ENCODE data around the gene SENP3. TPM values are rescaled to one million over a fixed set of nuclear protein-coding genes. Genes with fewer than 3 reads are reported as not detected.
A peak's percentile ranks its signal among the peaks of the same experiment; 100 is the strongest.

The SENP3 gene
- total RNA-seq, 1 donor from 2014 or later, result 87.9 TPM

DNA sequence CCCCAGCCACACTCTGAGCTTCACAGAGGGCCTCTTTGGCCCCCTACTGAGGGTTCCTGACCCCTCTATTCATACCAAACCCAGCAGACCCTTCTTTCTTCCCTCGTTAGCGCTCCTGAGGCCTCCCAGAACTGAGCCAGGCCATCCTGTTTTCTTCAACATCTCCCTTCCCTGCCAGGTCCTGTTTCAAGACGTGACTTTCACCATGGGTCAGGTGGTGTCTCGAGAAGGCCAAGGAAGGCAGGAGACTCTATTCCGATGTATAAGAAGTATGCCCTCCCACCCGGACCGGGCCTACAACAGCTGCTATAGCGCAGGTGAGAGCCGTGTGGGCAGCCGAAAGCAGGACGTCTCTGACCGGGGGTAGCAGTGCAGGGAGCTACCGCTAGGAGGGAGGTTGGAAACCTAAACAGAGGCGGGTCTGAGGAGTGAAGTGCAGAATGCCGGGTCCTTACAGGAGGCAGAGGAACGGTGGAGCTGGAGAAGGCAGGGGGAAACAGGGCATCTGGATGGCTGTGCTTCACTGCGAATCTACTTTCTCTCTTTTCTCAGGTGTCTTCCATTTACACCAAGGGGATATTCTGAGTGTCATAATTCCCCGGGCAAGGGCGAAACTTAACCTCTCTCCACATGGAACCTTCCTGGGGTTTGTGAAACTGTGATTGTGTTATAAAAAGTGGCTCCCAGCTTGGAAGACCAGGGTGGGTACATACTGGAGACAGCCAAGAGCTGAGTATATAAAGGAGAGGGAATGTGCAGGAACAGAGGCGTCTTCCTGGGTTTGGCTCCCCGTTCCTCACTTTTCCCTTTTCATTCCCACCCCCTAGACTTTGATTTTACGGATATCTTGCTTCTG is 1.3 kb upstream of the SENP3 start:
- Histone ChIP-seq H3K36me3 (peaks cover 3% of the 10 kb centered on the region), H3K4me3 (peak overlapping the region; percentile 94), H3F3A (ENCODE audit: low read depth) (peaks cover 47% of the 10 kb centered on the region), H4K20me1 (ENCODE audit: low read depth) (peaks cover 15% of the 10 kb centered on the region), H3K27me3 (no peaks in the 10 kb centered on the region), H3K79me2 (ENCODE audit: low read depth) (peaks cover 36% of the 10 kb centered on the region), H3K4me2 (peak overlapping the region; percentile 97), H2AFZ (replicated peaks) (peak overlapping the region; percentile 31), H3K9me3 (ENCODE audit: low read depth) (no peaks in the 10 kb centered on the region), H3K27ac (no peak overlapping the region), H3K4me1 (peaks cover 44% of the 10 kb centered on the region), H3K9ac (no peak overlapping the region)
- H3K27ac Mint-ChIP-seq, result peak overlapping the region; percentile 89
- peaks cover 48% of the 10 kb centered on the region for H3K4me1 Mint-ChIP-seq
- peaks cover 12% of the 10 kb centered on the region for H3K36me3 Mint-ChIP-seq
- H3K9me3 Mint-ChIP-seq, result no peaks in the 10 kb centered on the region
- TF ChIP-seq, protein P1, sequence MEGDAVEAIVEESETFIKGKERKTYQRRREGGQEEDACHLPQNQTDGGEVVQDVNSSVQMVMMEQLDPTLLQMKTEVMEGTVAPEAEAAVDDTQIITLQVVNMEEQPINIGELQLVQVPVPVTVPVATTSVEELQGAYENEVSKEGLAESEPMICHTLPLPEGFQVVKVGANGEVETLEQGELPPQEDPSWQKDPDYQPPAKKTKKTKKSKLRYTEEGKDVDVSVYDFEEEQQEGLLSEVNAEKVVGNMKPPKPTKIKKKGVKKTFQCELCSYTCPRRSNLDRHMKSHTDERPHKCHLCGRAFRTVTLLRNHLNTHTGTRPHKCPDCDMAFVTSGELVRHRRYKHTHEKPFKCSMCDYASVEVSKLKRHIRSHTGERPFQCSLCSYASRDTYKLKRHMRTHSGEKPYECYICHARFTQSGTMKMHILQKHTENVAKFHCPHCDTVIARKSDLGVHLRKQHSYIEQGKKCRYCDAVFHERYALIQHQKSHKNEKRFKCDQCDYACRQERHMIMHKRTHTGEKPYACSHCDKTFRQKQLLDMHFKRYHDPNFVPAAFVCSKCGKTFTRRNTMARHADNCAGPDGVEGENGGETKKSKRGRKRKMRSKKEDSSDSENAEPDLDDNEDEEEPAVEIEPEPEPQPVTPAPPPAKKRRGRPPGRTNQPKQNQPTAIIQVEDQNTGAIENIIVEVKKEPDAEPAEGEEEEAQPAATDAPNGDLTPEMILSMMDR (IDR thresholded peaks at IDR 0.05), result peak; percentile 71
- no peak for TF ChIP-seq EZH2phosphoT487 (IDR thresholded peaks at IDR 0.05)
- TF ChIP-seq EZH2 (IDR thresholded peaks at IDR 0.05), result no peak
- peaks cover 4% of the 10 kb centered on the region for H3K27me3 Mint-ChIP-seq (ENCODE audit: insufficient read depth, low read depth)
- peak; percentile 90 for DNase-seq (ENCODE audit: low spot score)
- H3K4me3 Mint-ChIP-seq, result peak overlapping the region; percentile 97

DNA sequence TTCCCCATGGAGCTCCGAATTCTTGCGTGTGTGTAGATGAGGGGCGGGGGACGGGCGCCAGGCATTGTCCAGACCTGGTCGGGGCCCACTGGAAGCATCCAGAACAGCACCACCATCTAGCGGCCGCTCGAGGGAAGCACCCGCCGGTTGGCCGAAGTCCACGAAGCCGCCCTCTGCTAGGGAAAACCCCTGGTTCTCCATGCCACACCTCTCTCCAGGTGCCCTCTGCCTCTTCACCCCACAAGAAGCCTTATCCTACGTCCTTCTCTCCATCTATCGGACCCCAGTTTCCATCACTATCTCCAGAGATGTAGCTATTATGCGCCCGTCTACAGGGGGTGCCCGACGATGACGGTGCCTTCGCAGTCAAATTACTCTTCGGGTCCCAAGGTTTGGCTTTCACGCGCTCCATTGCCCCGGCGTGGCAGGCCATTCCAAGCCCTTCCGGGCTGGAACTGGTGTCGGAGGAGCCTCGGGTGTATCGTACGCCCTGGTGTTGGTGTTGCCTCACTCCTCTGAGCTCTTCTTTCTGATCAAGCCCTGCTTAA is 617 bp upstream of the SENP3 start:
- Histone ChIP-seq H3K4me3 (peak overlapping the region; percentile 94), H3K4me2 (peak overlapping the region; percentile 97), H4K20me1 (ENCODE audit: low read depth) (peaks cover 15% of the 10 kb centered on the region), H3K9me3 (ENCODE audit: low read depth) (no peaks in the 10 kb centered on the region), H2AFZ (replicated peaks) (peak overlapping the region; percentile 91), H3K9ac (peak overlapping the region; percentile 63), H3K27me3 (no peaks in the 10 kb centered on the region), H3F3A (ENCODE audit: low read depth) (peaks cover 44% of the 10 kb centered on the region), H3K36me3 (peaks cover 7% of the 10 kb centered on the region), H3K27ac (peak overlapping the region; percentile 79), H3K4me1 (peaks cover 44% of the 10 kb centered on the region), H3K79me2 (ENCODE audit: low read depth) (peaks cover 39% of the 10 kb centered on the region)
- Mint-ChIP-seq H3K4me1 (peaks cover 47% of the 10 kb centered on the region), H3K4me3 (peak overlapping the region; percentile 97), H3K36me3 (peaks cover 12% of the 10 kb centered on the region), H3K27ac (peak overlapping the region; percentile 89), H3K9me3 (no peaks in the 10 kb centered on the region), H3K27me3 (ENCODE audit: insufficient read depth, low read depth) (peaks cover 4% of the 10 kb centered on the region)
- TF ChIP-seq EZH2phosphoT487 (IDR thresholded peaks at IDR 0.05), result no peak
- TF ChIP-seq EZH2 (IDR thresholded peaks at IDR 0.05), result no peak
- TF ChIP-seq, protein P1 (IDR thresholded peaks at IDR 0.05), result peak; percentile 66
- peak; percentile 95 for DNase-seq (ENCODE audit: low spot score)

DNA sequence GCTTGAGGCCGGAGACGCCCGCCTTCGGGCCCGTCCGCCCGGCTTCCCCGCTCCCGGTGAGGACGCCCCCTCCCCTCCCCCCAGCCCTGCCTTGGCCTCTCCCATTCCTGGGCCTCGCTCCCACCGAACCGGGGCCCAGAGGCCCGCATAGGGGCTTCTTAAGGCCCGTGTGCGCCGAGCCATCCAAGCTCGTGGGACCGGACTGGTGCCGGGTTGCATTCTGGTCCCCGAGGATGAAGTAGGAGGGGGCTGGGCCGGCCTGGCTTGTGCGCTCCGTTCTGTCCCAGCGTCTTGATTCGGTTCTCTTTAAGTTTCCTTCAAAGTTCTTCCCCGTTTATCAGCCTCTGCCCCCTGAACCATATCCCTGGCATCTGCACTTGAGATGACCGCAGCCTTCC is 488 bp downstream of the SENP3 start:
- H3K4me3 Mint-ChIP-seq, result peak overlapping the region; percentile 97
- H3K36me3 ChIP-seq, result peaks cover 7% of the 10 kb centered on the region
- no peaks in the 10 kb centered on the region for H3K9me3 ChIP-seq (ENCODE audit: low read depth)
- no peaks in the 10 kb centered on the region for H3K9me3 Mint-ChIP-seq
- peak overlapping the region; percentile 97 for H3K4me2 ChIP-seq
- peaks cover 2% of the 10 kb centered on the region for H3K27me3 Mint-ChIP-seq (ENCODE audit: insufficient read depth, low read depth)
- peaks cover 40% of the 10 kb centered on the region for H3F3A ChIP-seq (ENCODE audit: low read depth)
- TF ChIP-seq EZH2 (IDR thresholded peaks at IDR 0.05) (no peak), EZH2phosphoT487 (IDR thresholded peaks at IDR 0.05) (no peak)
- TF ChIP-seq, protein P1 (IDR thresholded peaks at IDR 0.05), result no peak
- no peaks in the 10 kb centered on the region for H3K27me3 ChIP-seq
- DNase-seq (ENCODE audit: low spot score), result no peak
- peaks cover 47% of the 10 kb centered on the region for H3K4me1 Mint-ChIP-seq
- no peak overlapping the region for H2AFZ ChIP-seq (replicated peaks)
- peak overlapping the region; percentile 98 for H3K9ac ChIP-seq
- H4K20me1 ChIP-seq (ENCODE audit: low read depth), result peaks cover 15% of the 10 kb centered on the region
- H3K79me2 ChIP-seq (ENCODE audit: low read depth), result peaks cover 39% of the 10 kb centered on the region
- peak overlapping the region; percentile 72 for H3K27ac Mint-ChIP-seq
- H3K27ac ChIP-seq, result peak overlapping the region; percentile 64
- peak overlapping the region; percentile 94 for H3K4me3 ChIP-seq
- H3K4me1 ChIP-seq, result peaks cover 42% of the 10 kb centered on the region
- H3K36me3 Mint-ChIP-seq, result peaks cover 14% of the 10 kb centered on the region

All from neural progenitor cell (in vitro differentiated cells).